Measurements from ENCODE around the gene KRTAP10-6. TPM values are rescaled to one million over a fixed set of nuclear protein-coding genes. Genes with fewer than 3 reads are reported as not detected.

Gene KRTAP10-6
- total RNA-seq, 1 donor from 2014 or later, result not detected

DNA sequence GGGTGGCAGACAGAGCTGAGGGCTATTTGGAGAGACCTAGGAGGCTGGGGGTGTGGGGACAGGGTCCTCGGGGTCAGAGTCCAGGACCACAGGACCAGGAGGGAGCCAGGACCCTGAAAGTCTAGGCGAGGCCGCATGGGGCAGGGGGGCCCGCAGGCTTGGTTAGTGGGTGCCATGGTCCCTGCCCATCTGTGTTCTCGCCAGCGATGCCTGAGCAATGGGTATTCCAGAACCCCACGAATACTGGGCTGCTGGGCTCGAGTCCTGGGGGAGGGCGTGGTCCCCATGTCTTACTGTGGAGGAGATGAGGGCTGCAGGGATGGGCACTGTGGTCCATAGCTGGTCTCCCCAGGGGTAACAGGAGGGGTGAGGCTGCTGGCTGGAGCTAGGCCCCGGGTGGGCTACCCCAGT lies 2.0 kb downstream of the KRTAP10-6 start:
- Histone ChIP-seq H3K27me3 (peaks cover 12% of the 10 kb centered on the region), H3K9me3 (no peaks in the 10 kb centered on the region), H3K27ac (no peak overlapping the region), H3K4me3 (no peak overlapping the region), H3K4me1 (peaks cover 3% of the 10 kb centered on the region), H3K36me3 (no peaks in the 10 kb centered on the region)
- peak; percentile 61 for DNase-seq
- peak; percentile 23 for ATAC-seq
- TF ChIP-seq, protein P1, sequence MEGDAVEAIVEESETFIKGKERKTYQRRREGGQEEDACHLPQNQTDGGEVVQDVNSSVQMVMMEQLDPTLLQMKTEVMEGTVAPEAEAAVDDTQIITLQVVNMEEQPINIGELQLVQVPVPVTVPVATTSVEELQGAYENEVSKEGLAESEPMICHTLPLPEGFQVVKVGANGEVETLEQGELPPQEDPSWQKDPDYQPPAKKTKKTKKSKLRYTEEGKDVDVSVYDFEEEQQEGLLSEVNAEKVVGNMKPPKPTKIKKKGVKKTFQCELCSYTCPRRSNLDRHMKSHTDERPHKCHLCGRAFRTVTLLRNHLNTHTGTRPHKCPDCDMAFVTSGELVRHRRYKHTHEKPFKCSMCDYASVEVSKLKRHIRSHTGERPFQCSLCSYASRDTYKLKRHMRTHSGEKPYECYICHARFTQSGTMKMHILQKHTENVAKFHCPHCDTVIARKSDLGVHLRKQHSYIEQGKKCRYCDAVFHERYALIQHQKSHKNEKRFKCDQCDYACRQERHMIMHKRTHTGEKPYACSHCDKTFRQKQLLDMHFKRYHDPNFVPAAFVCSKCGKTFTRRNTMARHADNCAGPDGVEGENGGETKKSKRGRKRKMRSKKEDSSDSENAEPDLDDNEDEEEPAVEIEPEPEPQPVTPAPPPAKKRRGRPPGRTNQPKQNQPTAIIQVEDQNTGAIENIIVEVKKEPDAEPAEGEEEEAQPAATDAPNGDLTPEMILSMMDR (IDR thresholded peaks at IDR 0.05), result no peak
- intact Hi-C loops (cut with DNase I), result no loop called here

GRCh38 chr21:44589586-44590305 lies 2.6 kb downstream of the KRTAP10-6 start:
- H3K27me3 ChIP-seq, result peaks cover 17% of the 10 kb centered on the region
- ATAC-seq, result peak; percentile 17
- TF ChIP-seq, protein P1 (IDR thresholded peaks at IDR 0.05), result no peak

DNA sequence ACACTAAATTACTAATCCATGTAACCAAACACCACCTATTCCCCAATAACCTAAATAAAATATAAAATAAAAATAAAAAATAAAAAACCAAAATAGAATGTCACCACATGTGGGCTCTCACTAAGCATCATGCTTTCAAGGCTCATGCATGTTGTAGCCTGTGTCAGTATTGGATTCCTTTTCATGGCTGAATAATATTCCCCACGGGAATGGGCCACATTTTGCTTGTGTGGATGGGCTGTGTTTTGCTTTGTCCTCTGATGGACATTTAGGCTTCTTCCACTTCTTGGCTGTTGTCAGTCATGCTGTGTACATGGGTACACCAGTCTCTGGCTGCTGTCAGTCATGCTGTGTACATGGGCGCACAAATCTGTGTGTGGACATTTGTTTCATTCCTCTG lies 3.2 kb downstream of the KRTAP10-6 start:
- peaks cover 17% of the 10 kb centered on the region for H3K27me3 ChIP-seq
- intact Hi-C loops (cut with DNase I), result no loop called here
- DNase-seq, result no peak

More at GRCh38 chr21:44589586-44590305, 2.6 kb downstream of the KRTAP10-6 start:
- H3K4me3 ChIP-seq, result no peak overlapping the region
- peaks cover 3% of the 10 kb centered on the region for H3K4me1 ChIP-seq
- no peaks in the 10 kb centered on the region for H3K36me3 ChIP-seq
- H3K9me3 ChIP-seq, result no peaks in the 10 kb centered on the region
- H3K27ac ChIP-seq, result no peak overlapping the region
- intact Hi-C loops (cut with DNase I), result no loop called here
- DNase-seq, result peak; percentile 57

DNA sequence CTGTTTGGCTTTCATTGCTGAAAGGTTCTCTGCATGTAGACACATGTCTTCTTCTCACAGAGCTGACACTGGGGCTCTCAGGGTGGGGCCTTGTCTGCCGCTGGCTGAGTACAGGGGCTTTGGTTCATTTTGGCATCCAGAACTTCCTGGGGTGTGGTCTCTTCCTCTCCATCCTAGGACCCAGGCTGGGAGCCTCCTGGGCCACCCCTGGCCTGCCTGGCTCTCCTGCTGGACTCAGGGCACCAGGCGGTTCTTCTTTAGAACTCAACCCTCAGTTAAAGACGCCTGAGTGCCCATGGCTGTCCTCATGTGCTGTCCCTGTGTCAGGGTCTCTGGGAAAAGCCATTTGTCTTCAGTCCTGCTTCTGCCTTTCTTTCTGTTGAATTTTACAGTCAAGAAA lies 6.4 kb downstream of the KRTAP10-6 start:
- H3K27me3 ChIP-seq, result peaks cover 17% of the 10 kb centered on the region
- intact Hi-C loops (cut with DNase I), result no loop called here
- peaks cover 8% of the 10 kb centered on the region for H3K9me3 ChIP-seq
- H3K27ac ChIP-seq, result no peak overlapping the region
- TF ChIP-seq, protein P1 (IDR thresholded peaks at IDR 0.05), result no peak
- H3K4me1 ChIP-seq, result no peaks in the 10 kb centered on the region
- no peaks in the 10 kb centered on the region for H3K36me3 ChIP-seq
- DNase-seq (no peak), ATAC-seq (no peak)
- no peak overlapping the region for H3K4me3 ChIP-seq

More for the DNA sequence above, 3.2 kb downstream of the KRTAP10-6 start:
- Histone ChIP-seq H3K4me1 (peaks cover 3% of the 10 kb centered on the region), H3K27ac (no peak overlapping the region), H3K4me3 (no peak overlapping the region), H3K9me3 (no peaks in the 10 kb centered on the region), H3K36me3 (no peaks in the 10 kb centered on the region)
- TF ChIP-seq, protein P1 (IDR thresholded peaks at IDR 0.05), result no peak
- ATAC-seq, result no peak

DNA sequence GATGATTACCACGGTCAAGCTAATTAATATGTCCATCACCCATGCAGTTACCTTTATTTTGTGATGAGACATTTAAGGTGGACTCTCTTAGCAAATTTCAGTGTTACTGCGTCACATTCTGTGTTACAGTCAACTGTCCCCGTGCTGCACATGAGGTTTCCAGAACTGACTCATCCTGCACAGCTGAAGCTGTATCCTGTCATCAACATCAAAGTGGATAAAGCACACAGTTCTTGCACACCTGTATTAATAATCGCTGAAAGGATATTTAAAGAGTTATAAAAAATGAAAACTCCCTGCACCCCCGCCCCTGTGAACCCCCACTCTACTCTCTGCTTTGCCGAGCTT lies 8.5 kb downstream of the KRTAP10-6 start:
- Histone ChIP-seq H3K4me1 (no peaks in the 10 kb centered on the region), H3K4me3 (no peak overlapping the region), H3K9me3 (peaks cover 8% of the 10 kb centered on the region), H3K36me3 (no peaks in the 10 kb centered on the region), H3K27ac (no peak overlapping the region), H3K27me3 (peaks cover 17% of the 10 kb centered on the region)
- intact Hi-C loops (cut with DNase I), result no loop called here
- TF ChIP-seq, protein P1 (IDR thresholded peaks at IDR 0.05), result no peak
- ATAC-seq (no peak), DNase-seq (no peak)
